SK-N-SH treated with all-trans-retinoic acid at 6 μM for 48 hours (cell line): ENCODE measurements around the gene VEPH1.

Experiments
- BACH2 ChIP-seq: fragments of 250-450 bp; sonication (Bioruptor Pico); IDR thresholded peaks from 2 replicates; pipeline ENCODE4 v1.9.0; 2021; ENCODE audit warnings: mild to moderate bottlenecking, borderline replicate concordance
- ZFP3 ChIP-seq: fragments of 250-450 bp; sonication (Bioruptor Pico); IDR thresholded peaks from 2 replicates; pipeline ENCODE4 v1.5.0; 2020; ENCODE audit warnings: mild to moderate bottlenecking, moderate library complexity
- ZFP30 ChIP-seq: fragments of 450-650 bp; formaldehyde crosslinking; IDR thresholded peaks from 2 replicates; pipeline ENCODE4 v1.5.0; 2022; ENCODE audit warnings: mild to moderate bottlenecking, moderate library complexity
- ZNF565 ChIP-seq: fragments of 450-650 bp; formaldehyde crosslinking; conservative IDR thresholded peaks from 2 replicates; pipeline ENCODE4 v1.5.0; 2020; ENCODE audit warnings: low read depth, mild to moderate bottlenecking, moderate library complexity

GRCh38 chr3:157384491-157384890 is 118.7 kb downstream of the VEPH1 start:
- TF ChIP-seq BACH2 (no peak), ZFP3 (no peak), ZFP30 (no peak), ZNF565 (CRISPR knock-in tag) (no peak)
